Endothelial cell of umbilical vein (primary cell): ENCODE results near the gene ARNT2. TPM values are rescaled to one million over a fixed set of nuclear protein-coding genes. Genes with fewer than 3 reads are reported as not detected.

Experiments used
- BruUV-seq: library from RNA; stranded (reverse); fragments of 400-500 nt; replicated peaks from 2 replicates; lab custom pipeline; 2021; lab: Mats Ljungman, UMichigan
- CTCF ChIA-PET: fragments of 300-600, 350-600 bp; sonication (Branson Sonifier 250); formaldehyde crosslinking; loops from one replicate; lab custom pipeline; 2021; ENCODE audit warnings: antibody characterized with exemption, inconsistent platforms; lab: Charles Lee
- POLR2A ChIA-PET: fragments of 300-600, 350-600 bp; sonication (Branson Sonifier 250); formaldehyde crosslinking; loops from one replicate; lab custom pipeline; 2021; ENCODE audit warnings: antibody characterized with exemption, inconsistent platforms; lab: Charles Lee
- DNase-seq: peaks from one replicate; pipeline ENCODE4 v3.0.0-alpha.2; 2011; ENCODE audit warnings: low read depth, low spot score
- FAIRE-seq: peaks from 2 replicates; lab custom pipeline; 2011; peaks lifted over from hg19 to GRCh38; lab: Jason Lieb, UNC
- H2AFZ ChIP-seq: 2 replicates; pipeline ENCODE4 v1.6.0; 2012; ENCODE audit warnings: low read depth, low read length, control low read depth, inconsistent platforms
- H3K27ac ChIP-seq: 2 replicates; pipeline ENCODE4 v1.5.1; 2011; ENCODE audit warnings: low read depth, mild to moderate bottlenecking, control low read depth, low read length, moderate library complexity; ENCODE audit not compliant: insufficient read depth
- H3K27me3 ChIP-seq, 2 experiments: 2 replicates each; pipeline versions ENCODE4 v1.6.0 to v1.6.1; 2011; ENCODE audit warnings: low read length in 2 of 2, mixed read lengths in 1 of 2; ENCODE audit not compliant: control insufficient read depth in 2 of 2, insufficient read depth in 2 of 2
- H3K36me3 ChIP-seq, 2 experiments: 2 replicates in 1 of 2; 3 replicates in 1 of 2; pipeline ENCODE4 v1.5.1; 2011; ENCODE audit warnings: low read length in 2 of 2, mild to moderate bottlenecking in 1 of 2, moderate library complexity in 1 of 2; ENCODE audit not compliant: control insufficient read depth in 2 of 2, insufficient read depth in 2 of 2; ENCODE audit errors: extremely low read depth in 1 of 2
- H3K4me1 ChIP-seq: 3 replicates; pipeline ENCODE4 v1.5.1; 2011; ENCODE audit warnings: mild to moderate bottlenecking, low read length; ENCODE audit not compliant: control insufficient read depth, insufficient read depth; ENCODE audit errors: extremely low read depth
- H3K4me2 ChIP-seq: 2 replicates; pipeline ENCODE4 v1.6.1; 2011; ENCODE audit warnings: low read length, control low read depth, mixed read lengths; ENCODE audit not compliant: insufficient read depth
- H3K4me3 ChIP-seq, 3 experiments: fragments of 200-600 bp in 1 of 3; sonication (generic), shearing (Covaris generic) in 1 of 3; replicated peaks in 1 of 3; 2 replicates each; pipeline ENCODE4 v1.5.1; 2011 to 2016; ENCODE audit warnings: control low read depth in 3 of 3, low read length in 3 of 3, mild to moderate bottlenecking in 2 of 3, inconsistent platforms in 1 of 3, low read depth in 1 of 3, moderate library complexity in 1 of 3; ENCODE audit not compliant: insufficient read depth in 1 of 3
- H3K79me2 ChIP-seq: 2 replicates; pipeline ENCODE4 v1.6.0; 2012; ENCODE audit warnings: low read length, inconsistent platforms; ENCODE audit not compliant: control insufficient read depth, insufficient read depth
- H3K9ac ChIP-seq: replicated peaks from 2 replicates; pipeline ENCODE3; 2011; ENCODE audit warnings: low read length, control low read depth; ENCODE audit not compliant: insufficient read depth; ENCODE audit errors: extremely low read depth
- H3K9me1 ChIP-seq: replicated peaks from 3 replicates; pipeline ENCODE4 v1.6.0; 2011; ENCODE audit warnings: mild to moderate bottlenecking, low read length; ENCODE audit not compliant: control insufficient read depth, insufficient read depth; ENCODE audit errors: extremely low read depth
- H3K9me3 ChIP-seq: replicated peaks from 2 replicates; pipeline ENCODE4 v1.5.1; 2012; ENCODE audit warnings: low read length, inconsistent platforms; ENCODE audit not compliant: control insufficient read depth, insufficient read depth
- H4K20me1 ChIP-seq: replicated peaks from 2 replicates; pipeline ENCODE3; 2011; ENCODE audit warnings: mild to moderate bottlenecking, low read length; ENCODE audit not compliant: control insufficient read depth, insufficient read depth; ENCODE audit errors: extremely low read depth
- EZH2 ChIP-seq: IDR thresholded peaks from 2 replicates; pipeline ENCODE4 v1.6.1; 2012; ENCODE audit warnings: borderline replicate concordance, low read depth, mild to moderate bottlenecking, moderate library complexity, low read length, inconsistent platforms; ENCODE audit not compliant: severe bottlenecking
- FOS ChIP-seq: IDR thresholded peaks from 2 replicates; pipeline ENCODE4 v1.6.1; 2011; ENCODE audit warnings: mild to moderate bottlenecking, low read length, moderate library complexity, borderline replicate concordance; ENCODE audit not compliant: insufficient read depth
- GATA2 ChIP-seq: IDR thresholded peaks from 2 replicates; pipeline ENCODE4 v1.7.0; 2011; ENCODE audit warnings: low read depth, mild to moderate bottlenecking, moderate library complexity, mixed read lengths, low read length; ENCODE audit not compliant: insufficient read length, insufficient read depth
- JUN ChIP-seq: IDR thresholded peaks from 2 replicates; pipeline ENCODE4 v1.6.1; 2011; ENCODE audit warnings: borderline replicate concordance, low read depth; ENCODE audit not compliant: insufficient read length, insufficient read depth
- MYC ChIP-seq: IDR thresholded peaks from one replicate; pipeline ENCODE4 v1.6.1; 2011; ENCODE audit warnings: mild to moderate bottlenecking, low read depth, low read length
- POLR2A ChIP-seq: IDR thresholded peaks from 2 replicates; pipeline ENCODE4 v1.6.1; 2012; ENCODE audit warnings: low read depth, mild to moderate bottlenecking, control low read depth, low read length
- POLR2AphosphoS5 ChIP-seq: IDR thresholded peaks from 2 replicates; pipeline ENCODE4 v1.6.1; 2012; ENCODE audit warnings: low read depth, mild to moderate bottlenecking, control low read depth, low read length, moderate library complexity; ENCODE audit not compliant: insufficient read depth
- dilution Hi-C: fragments of 300-500 bp; cut with MboI; formaldehyde crosslinking; loops from one replicate; pipeline ENCODE4 v1.15.0; 2019; ENCODE audit warnings: low sequenced_read_pairs; ENCODE audit not compliant: extremely low pct_ligation_motif_present
- intact Hi-C: fragments of 100-400 bp; cut with micrococcal nuclease; formaldehyde crosslinking; loops from one replicate; pipeline ENCODE4 v1.10.0; 2022
- polyA plus RNA-seq, 4 experiments: library from polyadenylated mRNA; depleted of rRNA in 3 of 4; stranded (reverse) in 3 of 4; unstranded in 1 of 4; fragments of >200 nt; gene quantifications; 2 replicates each; pipeline versions ENCODE4 v1.2.1 to v1.2.3, GENCODE V29; 2011 to 2012; ENCODE audit warnings: missing spikeins in 1 of 4
- total RNA-seq: library from RNA; stranded (reverse); gene quantifications from 2 replicates; pipeline ENCODE4 v1.2.3, GENCODE V29; 2021
- TF ChIP-seq, protein P1 (sequence below): IDR thresholded peaks from 2 replicates; pipeline ENCODE4 v1.6.1; 2011; ENCODE audit not compliant: insufficient read depth, insufficient read length
- TF ChIP-seq, protein P2 (sequence below), 2 donors: IDR thresholded peaks; 1 replicate in 1 of 2; 2 replicates in 1 of 2; pipeline ENCODE4 v1.5.1; 2011; ENCODE audit warnings: low read length in 2 of 2, mild to moderate bottlenecking in 2 of 2, moderate library complexity in 2 of 2, control low read depth in 1 of 2, inconsistent platforms in 1 of 2, low read depth in 1 of 2; ENCODE audit not compliant: insufficient read depth in 1 of 2; ENCODE audit errors: extremely low read depth in 1 of 2

The ARNT2 gene
- total and polyA plus RNA-seq, 2 donors (not counting 3 experiments of a cell fraction or from before 2014, with no cell fraction given) = 0.03 to 0.20 TPM

DNA sequence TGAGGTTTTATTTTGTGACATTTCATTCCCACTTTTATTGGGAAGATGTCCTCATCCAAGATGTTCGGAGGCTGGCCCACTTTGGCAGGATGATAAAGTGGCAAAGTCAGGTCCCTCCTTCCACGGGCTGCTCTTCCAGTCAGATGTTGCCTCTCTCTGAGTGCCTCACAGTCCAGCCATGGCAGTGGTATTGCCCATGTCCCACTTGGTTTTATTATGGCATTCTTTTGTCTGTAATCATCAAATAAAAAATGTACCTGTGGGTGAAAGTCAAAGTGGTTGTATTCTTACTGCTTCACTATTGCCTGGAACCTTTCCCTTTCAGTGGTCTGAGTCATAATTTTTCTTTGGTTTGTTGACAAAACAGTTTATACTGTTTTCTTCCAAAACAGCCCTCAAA, 20.2 kb downstream of the ARNT2 start:
- H3K4me3 ChIP-seq = no peak overlapping the region
- no TSS peak for BruUV-seq
- H3K36me3 ChIP-seq = no peaks in the 10 kb centered on the region
- dilution Hi-C loops (no loop called here), intact Hi-C loops (no loop called here)
- no peaks in the 10 kb centered on the region for H3K9me1 ChIP-seq
- H3K9me3 ChIP-seq = no peaks in the 10 kb centered on the region
- no peaks in the 10 kb centered on the region for H3K4me1 ChIP-seq
- H3K27me3 ChIP-seq = peaks cover 0 to 4% of the 10 kb centered on the region in 2 experiments
- FAIRE-seq (no peak), DNase-seq (no peak)
- H3K79me2 ChIP-seq = no peaks in the 10 kb centered on the region
- H3K27ac ChIP-seq = no peak overlapping the region
- TF ChIP-seq, protein P1, sequence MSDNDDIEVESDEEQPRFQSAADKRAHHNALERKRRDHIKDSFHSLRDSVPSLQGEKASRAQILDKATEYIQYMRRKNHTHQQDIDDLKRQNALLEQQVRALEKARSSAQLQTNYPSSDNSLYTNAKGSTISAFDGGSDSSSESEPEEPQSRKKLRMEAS = no peak
- TF ChIP-seq, protein P2, sequence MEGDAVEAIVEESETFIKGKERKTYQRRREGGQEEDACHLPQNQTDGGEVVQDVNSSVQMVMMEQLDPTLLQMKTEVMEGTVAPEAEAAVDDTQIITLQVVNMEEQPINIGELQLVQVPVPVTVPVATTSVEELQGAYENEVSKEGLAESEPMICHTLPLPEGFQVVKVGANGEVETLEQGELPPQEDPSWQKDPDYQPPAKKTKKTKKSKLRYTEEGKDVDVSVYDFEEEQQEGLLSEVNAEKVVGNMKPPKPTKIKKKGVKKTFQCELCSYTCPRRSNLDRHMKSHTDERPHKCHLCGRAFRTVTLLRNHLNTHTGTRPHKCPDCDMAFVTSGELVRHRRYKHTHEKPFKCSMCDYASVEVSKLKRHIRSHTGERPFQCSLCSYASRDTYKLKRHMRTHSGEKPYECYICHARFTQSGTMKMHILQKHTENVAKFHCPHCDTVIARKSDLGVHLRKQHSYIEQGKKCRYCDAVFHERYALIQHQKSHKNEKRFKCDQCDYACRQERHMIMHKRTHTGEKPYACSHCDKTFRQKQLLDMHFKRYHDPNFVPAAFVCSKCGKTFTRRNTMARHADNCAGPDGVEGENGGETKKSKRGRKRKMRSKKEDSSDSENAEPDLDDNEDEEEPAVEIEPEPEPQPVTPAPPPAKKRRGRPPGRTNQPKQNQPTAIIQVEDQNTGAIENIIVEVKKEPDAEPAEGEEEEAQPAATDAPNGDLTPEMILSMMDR (IDR thresholded peaks at IDR 0.05; ENCODE audit: extremely low read depth in 1 of 2, insufficient read depth in 1 of 2, low read depth in 1 of 2, low read length in 2 of 2) = no peak
- TF ChIP-seq JUN (no peak), POLR2A (no peak), POLR2AphosphoS5 (no peak), GATA2 (no peak), FOS (no peak), MYC (no peak), EZH2 (no peak)
- H3K4me2 ChIP-seq = no peak overlapping the region
- ChIA-PET POLR2A (no interaction called here), CTCF (no interaction called here)
- H3K9ac ChIP-seq = no peak overlapping the region
- H4K20me1 ChIP-seq = no peaks in the 10 kb centered on the region
- H2AFZ ChIP-seq = no peak overlapping the region
